Measurements from ENCODE around the gene CRYBA2. TPM values are rescaled to one million over a fixed set of nuclear protein-coding genes. Genes with fewer than 3 reads are reported as not detected.

Gene CRYBA2
- total RNA-seq, 2 experiments from 2014 or later = not detected

- no peak for ATAC-seq
- H3K27me3 Mint-ChIP-seq (ENCODE audit: low read depth) = peaks cover 27% of the 10 kb centered on the region
- H3K4me3 Mint-ChIP-seq = no peak overlapping the region
- no peaks in the 10 kb centered on the region for H3K36me3 Mint-ChIP-seq (ENCODE audit: low read depth)
- POLR2A ChIA-PET = interaction anchor here (0.5 kb wide), 1 partner anchor 22 kb away, joined by 3 read pairs; no protein-coding TSS in a partner anchor
- DNase-seq = no peak
- H3K4me1 Mint-ChIP-seq (ENCODE audit: low read depth) = no peaks in the 10 kb centered on the region
- H3K27ac Mint-ChIP-seq = no peak overlapping the region
- no peaks in the 10 kb centered on the region for H3K9me3 Mint-ChIP-seq (ENCODE audit: insufficient read depth)
- CTCF ChIA-PET = interaction anchor here (0.6 to 2.3 kb wide), 57 partner anchors 10 to 361 kb away, joined by 3 to 29 read pairs (median 5); partner anchors contain the start of genes CFAP65 and SLC23A3
Observed at GRCh38 chr2:219030177-219030940, 37.1 kb upstream of the CRYBA2 start.

DNA sequence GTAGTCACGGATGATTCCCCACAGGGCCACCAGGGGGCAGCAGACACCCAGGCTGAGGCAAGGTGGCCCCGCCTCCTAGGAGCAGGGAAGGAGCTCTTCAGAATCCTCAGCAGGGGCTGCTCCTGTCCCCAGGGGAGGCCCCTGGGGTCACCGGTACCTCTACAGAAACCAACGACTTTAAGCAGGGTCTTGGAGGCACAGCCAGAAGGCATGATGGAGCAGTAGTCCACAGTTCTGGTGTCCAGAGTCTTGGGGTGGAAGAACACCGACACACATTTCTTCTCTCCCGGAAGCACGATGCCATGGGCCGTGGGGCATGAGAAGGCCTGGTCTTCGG, 36.6 kb upstream of the CRYBA2 start:
- H3K4me1 Mint-ChIP-seq (ENCODE audit: low read depth) = no peaks in the 10 kb centered on the region
- no peak overlapping the region for H3K27ac Mint-ChIP-seq
- no peaks in the 10 kb centered on the region for H3K36me3 Mint-ChIP-seq (ENCODE audit: low read depth)
- ChIA-PET CTCF (interaction anchor here (0.6 to 2.3 kb wide), 57 partner anchors 10 to 362 kb away, joined by 3 to 29 read pairs (median 5); partner anchors contain the start of genes CFAP65 and SLC23A3), POLR2A (no interaction called here)
- H3K27me3 Mint-ChIP-seq (ENCODE audit: low read depth) = peaks cover 22% of the 10 kb centered on the region
- no peak overlapping the region for H3K4me3 Mint-ChIP-seq
- DNase-seq = peak; percentile 82
- H3K9me3 Mint-ChIP-seq (ENCODE audit: insufficient read depth) = no peaks in the 10 kb centered on the region
- peak; percentile 91 for ATAC-seq

- ATAC-seq = peak; percentile 14
Observed at GRCh38 chr2:219028996-219029828, 36.0 kb upstream of the CRYBA2 start.

GRCh38 chr2:219028141-219028540, 34.9 kb upstream of the CRYBA2 start:
- Mint-ChIP-seq H3K27ac (no peak overlapping the region), H3K9me3 (ENCODE audit: insufficient read depth) (no peaks in the 10 kb centered on the region), H3K27me3 (ENCODE audit: low read depth) (peaks cover 8% of the 10 kb centered on the region), H3K36me3 (ENCODE audit: low read depth) (no peaks in the 10 kb centered on the region), H3K4me1 (ENCODE audit: low read depth) (no peaks in the 10 kb centered on the region), H3K4me3 (no peak overlapping the region)
- POLR2A ChIA-PET = no interaction called here
- CTCF ChIA-PET = interaction anchor here (0.6 to 2.0 kb wide), 3 partner anchors 30 to 131 kb away, joined by 3 to 15 read pairs (median 3); no protein-coding TSS in a partner anchor
- ATAC-seq (no peak), DNase-seq (no peak)

More at GRCh38 chr2:219028996-219029828, 36.0 kb upstream of the CRYBA2 start:
- no peak for DNase-seq
- no peak overlapping the region for H3K4me3 Mint-ChIP-seq
- H3K4me1 Mint-ChIP-seq (ENCODE audit: low read depth) = no peaks in the 10 kb centered on the region
- peaks cover 16% of the 10 kb centered on the region for H3K27me3 Mint-ChIP-seq (ENCODE audit: low read depth)
- H3K36me3 Mint-ChIP-seq (ENCODE audit: low read depth) = no peaks in the 10 kb centered on the region
- CTCF ChIA-PET = interaction anchor here (0.6 to 2.3 kb wide), 55 partner anchors 10 to 362 kb away, joined by 3 to 29 read pairs (median 4); partner anchors contain the start of genes CFAP65 and SLC23A3
- POLR2A ChIA-PET = no interaction called here
- H3K27ac Mint-ChIP-seq = no peak overlapping the region
- H3K9me3 Mint-ChIP-seq (ENCODE audit: insufficient read depth) = no peaks in the 10 kb centered on the region

GRCh38 chr2:219027511-219028055, 34.4 kb upstream of the CRYBA2 start:
- Mint-ChIP-seq H3K36me3 (ENCODE audit: low read depth) (no peaks in the 10 kb centered on the region), H3K4me1 (ENCODE audit: low read depth) (no peaks in the 10 kb centered on the region), H3K4me3 (no peak overlapping the region), H3K27me3 (ENCODE audit: low read depth) (peaks cover 4% of the 10 kb centered on the region), H3K9me3 (ENCODE audit: insufficient read depth) (no peaks in the 10 kb centered on the region), H3K27ac (no peak overlapping the region)
- CTCF ChIA-PET = interaction anchor here (1.0 to 1.6 kb wide), 3 partner anchors 48 to 127 kb away, joined by 3 to 5 read pairs (median 4); no protein-coding TSS in a partner anchor
- ATAC-seq (no peak), DNase-seq (no peak)
- POLR2A ChIA-PET = no interaction called here

- H3K9me3 Mint-ChIP-seq (ENCODE audit: insufficient read depth) = no peaks in the 10 kb centered on the region
- H3K4me3 Mint-ChIP-seq = no peak overlapping the region
- CTCF ChIA-PET = interaction anchor here (0.6 to 1.6 kb wide), 4 partner anchors 47 to 133 kb away, joined by 3 to 5 read pairs (median 4); no protein-coding TSS in a partner anchor
- POLR2A ChIA-PET = no interaction called here
- H3K27ac Mint-ChIP-seq = no peak overlapping the region
- H3K36me3 Mint-ChIP-seq (ENCODE audit: low read depth) = no peaks in the 10 kb centered on the region
- H3K4me1 Mint-ChIP-seq (ENCODE audit: low read depth) = no peaks in the 10 kb centered on the region
- ATAC-seq = no peak
- no peaks in the 10 kb centered on the region for H3K27me3 Mint-ChIP-seq (ENCODE audit: low read depth)
- DNase-seq = no peak
Observed at GRCh38 chr2:219026946-219027345, 33.7 kb upstream of the CRYBA2 start.

DNA sequence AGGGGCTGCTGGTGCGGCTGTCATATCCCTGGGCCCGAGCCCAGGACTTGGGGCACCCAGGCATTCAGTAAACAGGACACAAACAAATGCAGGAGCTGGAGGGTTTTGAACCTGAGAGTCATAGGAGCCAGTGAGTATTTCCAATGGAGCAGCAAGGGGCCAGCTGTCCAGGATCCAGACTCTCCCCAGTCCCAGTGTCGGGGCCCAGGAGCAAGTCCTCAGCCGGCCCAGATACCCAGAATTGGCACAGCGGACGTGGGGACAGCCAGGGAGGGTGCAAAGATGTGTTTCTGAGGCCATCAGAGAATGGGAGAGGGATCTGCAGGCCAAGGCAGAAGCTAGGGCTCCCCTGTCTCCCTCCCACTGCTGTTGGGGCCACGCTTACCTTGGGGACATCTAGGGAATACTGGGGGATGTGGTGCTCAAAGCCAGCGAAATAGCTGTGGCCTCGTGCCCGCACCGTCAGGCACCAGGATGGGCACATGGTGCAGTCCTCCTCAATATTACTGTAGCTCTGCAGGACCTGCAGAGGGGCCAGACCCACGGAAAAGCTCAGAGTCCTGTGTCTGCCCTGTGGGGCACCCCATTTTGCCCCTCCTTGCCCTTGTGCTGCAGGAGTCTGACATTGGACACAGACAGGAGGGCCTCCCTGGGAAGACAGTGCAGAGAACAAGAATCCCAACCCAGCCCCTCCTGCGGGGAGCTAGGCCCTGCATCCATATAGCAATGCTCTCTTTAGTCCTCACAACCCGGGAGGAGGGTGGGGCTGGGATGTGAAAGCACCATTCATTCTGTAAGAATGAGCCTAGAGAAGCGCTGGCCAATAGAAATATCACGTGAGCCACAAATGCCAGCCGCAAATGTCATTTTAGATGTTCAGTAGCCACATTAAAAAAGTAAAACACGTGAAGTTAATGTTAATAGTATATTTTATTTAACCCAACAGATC, 32.7 kb upstream of the CRYBA2 start:
- Mint-ChIP-seq H3K27ac (no peak overlapping the region), H3K36me3 (ENCODE audit: low read depth) (no peaks in the 10 kb centered on the region), H3K4me3 (no peak overlapping the region), H3K4me1 (ENCODE audit: low read depth) (no peaks in the 10 kb centered on the region), H3K9me3 (ENCODE audit: insufficient read depth) (no peaks in the 10 kb centered on the region), H3K27me3 (ENCODE audit: low read depth) (peaks cover under 1% of the 10 kb centered on the region)
- CTCF ChIA-PET = interaction anchor here (0.9 to 1.6 kb wide), 2 partner anchors 94 to 129 kb away, joined by 3 to 5 read pairs; no protein-coding TSS in a partner anchor
- DNase-seq (no peak), ATAC-seq (no peak)
- POLR2A ChIA-PET = no interaction called here

DNA sequence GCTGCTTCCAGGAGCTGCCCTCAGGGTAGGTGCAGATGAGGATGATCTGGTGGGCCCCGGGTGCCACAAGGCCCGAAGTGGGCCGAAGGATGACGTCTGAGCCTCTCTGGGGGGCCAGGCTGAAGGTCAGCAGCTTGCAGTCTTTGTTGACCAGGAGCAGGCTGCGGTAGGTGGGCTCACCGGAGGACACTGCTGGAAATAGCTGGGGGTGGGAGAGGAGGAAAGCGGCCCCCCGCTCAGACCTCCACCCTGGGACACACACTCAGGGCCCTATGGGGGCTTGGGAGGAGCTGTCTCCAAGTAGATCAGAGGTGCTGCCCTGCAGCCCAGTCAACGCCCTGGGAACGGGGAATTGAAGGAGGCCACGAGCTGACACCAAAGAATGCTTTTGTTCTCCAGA, 30.8 kb upstream of the CRYBA2 start:
- Mint-ChIP-seq H3K36me3 (ENCODE audit: low read depth) (no peaks in the 10 kb centered on the region), H3K27me3 (ENCODE audit: low read depth) (peaks cover 3% of the 10 kb centered on the region), H3K4me3 (no peak overlapping the region), H3K9me3 (ENCODE audit: insufficient read depth) (no peaks in the 10 kb centered on the region), H3K27ac (no peak overlapping the region), H3K4me1 (ENCODE audit: low read depth) (no peaks in the 10 kb centered on the region)
- DNase-seq (no peak), ATAC-seq (no peak)
- CTCF ChIA-PET = no interaction called here
- POLR2A ChIA-PET = no interaction called here

DNA sequence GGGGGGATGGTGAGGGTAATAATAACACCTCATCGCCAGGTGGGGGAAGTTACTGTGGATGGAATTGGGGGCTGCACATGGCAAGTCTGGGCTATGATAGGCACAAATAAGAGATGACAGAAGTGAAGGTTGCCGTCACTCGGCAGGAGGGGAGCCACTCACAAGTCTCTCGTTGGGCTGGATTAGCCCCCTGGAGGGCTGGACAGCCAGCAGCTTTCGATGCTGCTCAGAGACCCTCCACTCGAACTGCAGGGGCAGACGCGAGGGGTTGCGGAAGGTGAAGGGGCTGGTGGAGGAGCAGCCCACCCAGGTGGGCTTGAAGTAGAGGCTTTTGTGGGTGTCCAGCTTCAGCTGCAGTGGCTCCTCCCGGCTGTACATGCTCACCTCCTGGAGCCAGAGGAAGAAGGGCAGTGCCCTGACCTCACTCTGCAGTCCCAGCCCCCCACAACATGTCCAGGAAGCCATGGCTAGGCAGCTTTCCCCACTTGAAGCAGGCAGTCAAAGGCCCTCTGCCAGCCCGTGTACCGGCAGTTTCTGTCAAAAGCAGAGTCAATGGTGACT, 29.9 kb upstream of the CRYBA2 start:
- ATAC-seq (no peak), DNase-seq (no peak)
- H3K9me3 Mint-ChIP-seq (ENCODE audit: insufficient read depth) = no peaks in the 10 kb centered on the region
- H3K4me3 Mint-ChIP-seq = no peak overlapping the region
- ChIA-PET POLR2A (no interaction called here), CTCF (no interaction called here)
- no peaks in the 10 kb centered on the region for H3K36me3 Mint-ChIP-seq (ENCODE audit: low read depth)
- no peak overlapping the region for H3K27ac Mint-ChIP-seq
- peaks cover 3% of the 10 kb centered on the region for H3K27me3 Mint-ChIP-seq (ENCODE audit: low read depth)
- no peaks in the 10 kb centered on the region for H3K4me1 Mint-ChIP-seq (ENCODE audit: low read depth)

GRCh38 chr2:219022616-219023015, 29.4 kb upstream of the CRYBA2 start:
- no peaks in the 10 kb centered on the region for H3K36me3 Mint-ChIP-seq (ENCODE audit: low read depth)
- ATAC-seq (no peak), DNase-seq (no peak)
- H3K27me3 Mint-ChIP-seq (ENCODE audit: low read depth) = peaks cover 3% of the 10 kb centered on the region
- no peaks in the 10 kb centered on the region for H3K9me3 Mint-ChIP-seq (ENCODE audit: insufficient read depth)
- POLR2A ChIA-PET = no interaction called here
- H3K4me3 Mint-ChIP-seq = no peak overlapping the region
- no peaks in the 10 kb centered on the region for H3K4me1 Mint-ChIP-seq (ENCODE audit: low read depth)
- H3K27ac Mint-ChIP-seq = no peak overlapping the region
- CTCF ChIA-PET = no interaction called here

- ATAC-seq (no peak), DNase-seq (no peak)
- CTCF ChIA-PET = no interaction called here
- H3K27me3 Mint-ChIP-seq (ENCODE audit: low read depth) = peaks cover 3% of the 10 kb centered on the region
- no peaks in the 10 kb centered on the region for H3K9me3 Mint-ChIP-seq (ENCODE audit: insufficient read depth)
- H3K27ac Mint-ChIP-seq = no peak overlapping the region
- H3K4me3 Mint-ChIP-seq = no peak overlapping the region
- no peaks in the 10 kb centered on the region for H3K36me3 Mint-ChIP-seq (ENCODE audit: low read depth)
- H3K4me1 Mint-ChIP-seq (ENCODE audit: low read depth) = no peaks in the 10 kb centered on the region
- POLR2A ChIA-PET = no interaction called here
Observed at GRCh38 chr2:219022041-219022440, 28.8 kb upstream of the CRYBA2 start.
